ENCODE results near the gene SNX32. TPM values are rescaled to one million over a fixed set of nuclear protein-coding genes. Genes with fewer than 3 reads are reported as not detected.

The SNX32 gene
- total and polyA plus RNA-seq, 9 of the 15 experiments (the other 6 are each of a cell fraction or from before 2014, with no cell fraction given) = 0.03 TPM; not detected in 7

DNA sequence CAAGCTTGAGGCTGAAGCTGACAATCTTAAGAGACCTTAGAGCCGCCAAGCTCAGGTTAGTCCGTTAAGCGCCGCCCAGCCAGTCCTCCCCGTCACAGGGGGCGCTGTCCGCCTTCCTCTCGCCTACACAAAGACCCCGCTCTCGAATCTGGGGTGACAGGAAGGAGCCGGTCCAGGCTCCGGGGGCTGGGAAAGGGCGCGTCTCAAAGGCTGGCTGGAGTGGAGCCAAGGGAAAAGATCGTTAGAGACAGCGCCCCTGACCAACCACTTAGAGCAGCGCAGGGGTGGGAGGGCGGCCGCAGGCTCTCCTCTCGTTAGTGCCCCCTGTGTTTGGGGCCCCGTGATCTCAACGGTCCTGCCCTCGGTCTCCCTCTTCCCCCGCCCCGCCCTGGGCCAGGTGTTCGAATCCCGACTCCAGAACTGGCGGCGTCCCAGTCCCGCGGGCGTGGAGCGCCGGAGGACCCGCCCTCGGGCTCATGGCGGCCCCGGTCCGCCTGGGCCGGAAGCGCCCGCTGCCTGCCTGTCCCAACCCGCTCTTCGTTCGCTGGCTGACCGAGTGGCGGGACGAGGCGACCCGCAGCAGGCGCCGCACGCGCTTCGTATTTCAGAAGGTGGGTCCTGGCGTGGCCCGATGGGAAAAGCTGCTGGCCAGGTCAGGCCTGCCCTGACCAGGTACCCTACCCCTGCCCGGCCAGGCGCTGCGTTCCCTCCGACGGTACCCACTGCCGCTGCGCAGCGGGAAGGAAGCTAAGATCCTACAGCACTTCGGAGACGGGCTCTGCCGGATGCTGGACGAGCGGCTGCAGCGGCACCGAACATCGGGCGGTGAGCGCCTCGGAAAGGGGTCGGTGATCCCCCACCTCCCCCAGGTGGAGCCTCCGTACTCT is 26.8 kb downstream of the SNX32 start, which contains the start of gene MUS81 (continued):
- TF ChIP-seq POLR2AphosphoS5 (IDR thresholded peaks at IDR 0.05; ENCODE audit: control insufficient read depth, insufficient read depth, low read depth, low read length) = peak; percentile 82
- TF ChIP-seq CTBP1 (IDR thresholded peaks at IDR 0.05; ENCODE audit: borderline replicate concordance) = peak; percentile 78; the same call in 1 of the 2 replicates
- TF ChIP-seq KAT7 (CRISPR knock-in tag; IDR thresholded peaks at IDR 0.05; ENCODE audit: borderline replicate concordance) = peak; percentile 92
- TF ChIP-seq, protein P1, sequence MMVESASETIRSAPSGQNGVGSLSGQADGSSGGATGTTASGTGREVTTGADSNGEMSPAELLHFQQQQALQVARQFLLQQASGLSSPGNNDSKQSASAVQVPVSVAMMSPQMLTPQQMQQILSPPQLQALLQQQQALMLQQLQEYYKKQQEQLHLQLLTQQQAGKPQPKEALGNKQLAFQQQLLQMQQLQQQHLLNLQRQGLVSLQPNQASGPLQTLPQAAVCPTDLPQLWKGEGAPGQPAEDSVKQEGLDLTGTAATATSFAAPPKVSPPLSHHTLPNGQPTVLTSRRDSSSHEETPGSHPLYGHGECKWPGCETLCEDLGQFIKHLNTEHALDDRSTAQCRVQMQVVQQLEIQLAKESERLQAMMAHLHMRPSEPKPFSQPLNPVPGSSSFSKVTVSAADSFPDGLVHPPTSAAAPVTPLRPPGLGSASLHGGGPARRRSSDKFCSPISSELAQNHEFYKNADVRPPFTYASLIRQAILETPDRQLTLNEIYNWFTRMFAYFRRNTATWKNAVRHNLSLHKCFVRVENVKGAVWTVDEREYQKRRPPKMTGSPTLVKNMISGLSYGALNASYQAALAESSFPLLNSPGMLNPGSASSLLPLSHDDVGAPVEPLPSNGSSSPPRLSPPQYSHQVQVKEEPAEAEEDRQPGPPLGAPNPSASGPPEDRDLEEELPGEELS (CRISPR knock-in tag; IDR thresholded peaks at IDR 0.05; ENCODE audit: borderline replicate concordance) = 0 out of 2 replicates have a peak, but pooled peaks have one; percentile 64
- peak; percentile 21; the same call in 1 of the 2 replicates for TF ChIP-seq STAT5A (IDR thresholded peaks at IDR 0.05; ENCODE audit: borderline replicate concordance, low read length)
- no peak for TF ChIP-seq THRAP3 (IDR thresholded peaks at IDR 0.05; ENCODE audit: borderline replicate concordance)
- TF ChIP-seq IRF2 (CRISPR knock-in tag; IDR thresholded peaks at IDR 0.05) = no peak
- TF ChIP-seq TBP (optimal IDR thresholded peaks at IDR 0.05; ENCODE audit: low read depth, low read length) = no peak
- no peak for TF ChIP-seq ZNF197 (CRISPR knock-in tag; IDR thresholded peaks at IDR 0.05; ENCODE audit: low read depth)
- TF ChIP-seq GABPB1 (CRISPR knock-in tag; IDR thresholded peaks at IDR 0.05) = peak; percentile 76
- TF ChIP-seq ZNF212 (CRISPR knock-in tag; IDR thresholded peaks at IDR 0.05) = peak; percentile 42; the same call in 1 of the 2 replicates
- TF ChIP-seq ZNF561 (CRISPR knock-in tag; conservative IDR thresholded peaks at IDR 0.05) = no peak
- no peak for TF ChIP-seq ZNF133 (CRISPR knock-in tag; IDR thresholded peaks at IDR 0.05)
- TF ChIP-seq, protein P2, sequence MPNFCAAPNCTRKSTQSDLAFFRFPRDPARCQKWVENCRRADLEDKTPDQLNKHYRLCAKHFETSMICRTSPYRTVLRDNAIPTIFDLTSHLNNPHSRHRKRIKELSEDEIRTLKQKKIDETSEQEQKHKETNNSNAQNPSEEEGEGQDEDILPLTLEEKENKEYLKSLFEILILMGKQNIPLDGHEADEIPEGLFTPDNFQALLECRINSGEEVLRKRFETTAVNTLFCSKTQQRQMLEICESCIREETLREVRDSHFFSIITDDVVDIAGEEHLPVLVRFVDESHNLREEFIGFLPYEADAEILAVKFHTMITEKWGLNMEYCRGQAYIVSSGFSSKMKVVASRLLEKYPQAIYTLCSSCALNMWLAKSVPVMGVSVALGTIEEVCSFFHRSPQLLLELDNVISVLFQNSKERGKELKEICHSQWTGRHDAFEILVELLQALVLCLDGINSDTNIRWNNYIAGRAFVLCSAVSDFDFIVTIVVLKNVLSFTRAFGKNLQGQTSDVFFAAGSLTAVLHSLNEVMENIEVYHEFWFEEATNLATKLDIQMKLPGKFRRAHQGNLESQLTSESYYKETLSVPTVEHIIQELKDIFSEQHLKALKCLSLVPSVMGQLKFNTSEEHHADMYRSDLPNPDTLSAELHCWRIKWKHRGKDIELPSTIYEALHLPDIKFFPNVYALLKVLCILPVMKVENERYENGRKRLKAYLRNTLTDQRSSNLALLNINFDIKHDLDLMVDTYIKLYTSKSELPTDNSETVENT (CRISPR knock-in tag; IDR thresholded peaks at IDR 0.05) = peak; percentile 100
- TF ChIP-seq, protein P3, sequence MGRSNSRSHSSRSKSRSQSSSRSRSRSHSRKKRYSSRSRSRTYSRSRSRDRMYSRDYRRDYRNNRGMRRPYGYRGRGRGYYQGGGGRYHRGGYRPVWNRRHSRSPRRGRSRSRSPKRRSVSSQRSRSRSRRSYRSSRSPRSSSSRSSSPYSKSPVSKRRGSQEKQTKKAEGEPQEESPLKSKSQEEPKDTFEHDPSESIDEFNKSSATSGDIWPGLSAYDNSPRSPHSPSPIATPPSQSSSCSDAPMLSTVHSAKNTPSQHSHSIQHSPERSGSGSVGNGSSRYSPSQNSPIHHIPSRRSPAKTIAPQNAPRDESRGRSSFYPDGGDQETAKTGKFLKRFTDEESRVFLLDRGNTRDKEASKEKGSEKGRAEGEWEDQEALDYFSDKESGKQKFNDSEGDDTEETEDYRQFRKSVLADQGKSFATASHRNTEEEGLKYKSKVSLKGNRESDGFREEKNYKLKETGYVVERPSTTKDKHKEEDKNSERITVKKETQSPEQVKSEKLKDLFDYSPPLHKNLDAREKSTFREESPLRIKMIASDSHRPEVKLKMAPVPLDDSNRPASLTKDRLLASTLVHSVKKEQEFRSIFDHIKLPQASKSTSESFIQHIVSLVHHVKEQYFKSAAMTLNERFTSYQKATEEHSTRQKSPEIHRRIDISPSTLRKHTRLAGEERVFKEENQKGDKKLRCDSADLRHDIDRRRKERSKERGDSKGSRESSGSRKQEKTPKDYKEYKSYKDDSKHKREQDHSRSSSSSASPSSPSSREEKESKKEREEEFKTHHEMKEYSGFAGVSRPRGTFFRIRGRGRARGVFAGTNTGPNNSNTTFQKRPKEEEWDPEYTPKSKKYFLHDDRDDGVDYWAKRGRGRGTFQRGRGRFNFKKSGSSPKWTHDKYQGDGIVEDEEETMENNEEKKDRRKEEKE (IDR thresholded peaks at IDR 0.05; ENCODE audit: borderline replicate concordance in 1 of 2, control insufficient read depth in 1 of 2, low read depth in 2 of 2, low read length in 1 of 2) = 0 out of 4 replicates have a peak, but pooled peaks of 1 of the 2 experiments have one; percentile 61
- peak; percentile 65 for TF ChIP-seq PML (IDR thresholded peaks at IDR 0.05; ENCODE audit: low read length)
- no peak for TF ChIP-seq ZNF146 (CRISPR knock-in tag; IDR thresholded peaks at IDR 0.05; ENCODE audit: unreplicated experiment)
- no peak for TF ChIP-seq ZNF217 (CRISPR knock-in tag; IDR thresholded peaks at IDR 0.05)
